Measurements from ENCODE around the gene ILKAP.

ILKAP gene

DNA sequence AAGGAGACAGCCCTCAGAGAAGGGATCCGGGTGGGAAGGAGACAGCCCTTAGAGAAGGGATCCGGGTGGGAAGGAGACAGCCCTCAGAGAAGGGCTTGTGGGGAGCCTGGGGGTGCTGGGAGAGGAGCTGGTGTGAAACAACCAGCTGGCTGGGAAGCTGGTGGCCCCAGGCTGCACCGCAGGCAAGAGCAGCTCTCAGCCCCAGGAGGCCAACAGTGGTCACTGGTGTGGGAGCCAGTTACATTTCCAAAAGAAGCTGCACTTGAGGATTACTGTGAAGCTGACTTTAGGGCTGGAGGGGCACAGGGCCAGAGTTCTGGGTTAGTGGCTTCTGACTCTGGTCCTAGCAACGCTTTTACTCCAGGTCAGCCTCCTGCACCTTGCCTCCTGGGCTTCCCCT lies 33.1 kb upstream of the ILKAP start:
- no peak for DNase-seq

DNA sequence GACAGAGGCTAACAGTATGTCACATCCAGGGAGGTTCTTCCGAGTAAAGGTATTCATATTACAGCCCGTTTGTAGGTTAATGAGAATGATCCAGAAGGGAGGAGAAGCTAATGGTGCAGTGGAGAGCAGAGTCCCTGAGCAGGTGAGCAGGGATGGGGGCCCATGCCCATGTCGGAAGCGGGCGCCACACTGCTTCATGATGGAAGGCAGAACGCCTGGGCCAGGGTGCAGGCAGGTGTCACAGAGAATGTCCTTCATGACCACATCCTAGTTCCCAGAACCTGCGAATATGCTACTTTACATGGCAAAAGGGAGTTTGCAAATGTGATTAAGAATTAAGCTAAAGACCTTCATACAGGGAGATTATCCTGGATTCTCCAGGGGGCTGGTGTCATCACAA lies 32.4 kb upstream of the ILKAP start:
- no peak for DNase-seq

DNA sequence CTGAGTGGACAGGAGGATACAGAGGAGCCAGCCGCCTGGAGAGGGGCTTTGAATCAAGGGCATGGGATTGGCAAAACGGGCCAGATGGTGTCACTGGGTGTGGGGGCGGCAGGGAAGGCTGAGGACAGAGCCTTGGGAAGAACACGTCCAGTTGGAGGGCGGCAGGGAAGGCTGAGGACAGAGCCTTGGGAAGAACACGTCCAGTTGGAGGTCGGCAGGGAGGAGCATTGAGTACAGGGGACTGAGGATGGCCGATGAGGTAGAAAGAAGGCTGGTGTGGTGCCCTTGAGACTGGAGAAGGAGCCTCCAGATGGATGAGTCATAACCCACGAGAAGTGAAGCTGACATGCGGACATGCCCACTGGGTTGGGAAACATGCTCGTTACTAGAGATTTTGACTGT lies 31.8 kb upstream of the ILKAP start:
- peak; percentile 29 for DNase-seq

DNA sequence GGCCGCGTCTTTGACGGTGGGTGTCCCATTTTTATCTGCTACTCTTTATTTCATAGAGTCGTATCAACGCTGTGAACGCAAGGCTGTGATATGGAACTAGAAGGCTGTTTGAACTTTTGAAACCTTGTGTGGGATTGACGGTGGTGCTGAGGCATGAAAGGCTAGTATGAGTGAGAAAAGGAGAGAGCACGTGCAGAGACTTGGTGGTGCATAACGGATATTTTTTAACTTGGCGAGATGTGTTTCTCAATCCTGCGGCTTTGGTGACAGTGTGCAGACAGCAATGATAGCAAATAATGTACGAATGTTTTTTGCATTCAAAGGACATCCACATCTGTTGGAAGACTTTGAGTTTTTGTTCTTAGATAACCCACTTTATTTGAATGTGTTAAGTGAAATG lies 30.1 kb upstream of the ILKAP start:
- no peak for DNase-seq

DNA sequence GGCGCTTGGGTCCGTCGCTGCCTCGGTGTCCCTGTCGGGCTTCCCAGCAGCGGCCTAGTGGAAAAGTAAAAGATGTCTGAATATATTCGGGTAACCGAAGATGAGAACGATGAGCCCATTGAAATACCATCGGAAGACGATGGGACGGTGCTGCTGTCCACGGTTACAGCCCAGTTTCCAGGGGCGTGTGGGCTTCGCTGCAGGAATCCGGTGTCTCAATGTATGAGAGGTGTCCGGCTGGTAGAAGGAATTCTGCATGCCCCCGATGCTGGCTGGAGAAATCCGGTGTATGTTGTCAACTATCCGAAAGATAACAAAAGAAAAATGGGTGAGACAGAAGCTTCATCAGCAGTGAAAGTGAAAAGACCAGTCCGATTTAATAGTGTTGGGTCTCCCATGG lies 28.3 kb upstream of the ILKAP start:
- no peak for DNase-seq

DNA sequence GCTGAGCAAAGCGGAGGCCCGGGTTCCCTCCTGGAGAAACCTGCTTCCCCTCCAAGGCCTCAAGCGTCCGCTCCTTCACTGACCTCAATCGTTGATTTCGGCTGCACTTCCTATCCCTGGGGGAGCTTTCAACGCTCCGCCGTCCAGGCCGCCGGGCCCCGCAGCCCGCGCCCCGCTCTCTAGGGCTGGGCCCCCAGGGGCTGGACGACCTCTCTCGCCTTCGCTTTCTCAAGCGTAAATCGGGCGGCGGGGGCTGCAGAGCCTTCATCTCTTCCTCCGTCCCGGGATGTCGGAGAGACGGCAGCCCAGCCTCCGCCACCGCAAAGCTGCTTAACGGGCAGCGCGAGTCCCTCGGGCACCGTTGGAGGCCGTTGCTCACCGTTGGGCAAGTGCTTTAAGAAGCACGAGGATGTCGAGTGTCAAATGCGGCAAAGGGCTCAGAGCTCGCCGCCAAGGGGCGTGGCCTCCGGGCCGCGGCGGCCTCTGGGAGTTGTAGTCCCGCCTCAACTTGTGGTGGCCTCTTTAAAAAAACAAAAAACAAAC lies 27.8 kb upstream of the ILKAP start:
- DNase-seq: no peak

DNA sequence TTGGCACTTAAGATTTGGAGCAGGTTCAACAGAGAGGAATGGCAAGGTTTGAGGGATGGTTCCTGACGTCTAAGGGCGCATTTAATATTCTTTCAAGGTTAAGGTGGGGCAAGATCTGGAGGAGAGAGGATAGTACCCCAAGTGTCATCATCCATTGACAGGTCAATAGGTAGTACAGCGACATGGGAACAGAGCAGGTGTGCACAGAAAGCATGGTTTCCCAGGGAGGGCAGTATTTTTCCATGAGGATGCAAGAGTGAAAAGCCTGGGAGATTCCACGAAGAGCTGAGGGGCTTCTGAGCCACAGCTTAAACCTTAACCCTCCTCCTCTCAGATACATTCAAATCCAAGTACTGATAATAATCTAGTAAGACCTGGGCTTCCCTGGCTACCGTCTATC lies 27.2 kb upstream of the ILKAP start:
- DNase-seq: no peak

DNA sequence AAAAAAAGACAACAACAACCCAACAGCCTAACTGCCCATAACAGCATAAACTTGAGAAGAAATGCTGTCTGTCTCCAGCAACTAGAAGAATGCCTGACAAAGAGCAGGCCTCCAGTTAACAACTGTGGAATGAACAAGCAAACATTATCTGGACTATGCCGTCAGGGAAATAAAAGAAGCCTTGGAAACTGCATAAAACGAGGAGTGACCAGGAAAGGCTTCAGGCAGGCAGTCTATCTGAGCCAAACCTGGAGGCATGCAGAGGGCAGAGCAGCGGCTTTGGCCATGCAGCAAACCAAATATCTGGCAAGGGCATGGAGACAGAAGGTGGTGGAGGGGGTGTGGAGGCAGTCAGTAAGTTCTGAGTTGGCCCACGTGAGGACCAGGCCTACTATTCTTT lies 25.2 kb upstream of the ILKAP start:
- no peak for DNase-seq

DNA sequence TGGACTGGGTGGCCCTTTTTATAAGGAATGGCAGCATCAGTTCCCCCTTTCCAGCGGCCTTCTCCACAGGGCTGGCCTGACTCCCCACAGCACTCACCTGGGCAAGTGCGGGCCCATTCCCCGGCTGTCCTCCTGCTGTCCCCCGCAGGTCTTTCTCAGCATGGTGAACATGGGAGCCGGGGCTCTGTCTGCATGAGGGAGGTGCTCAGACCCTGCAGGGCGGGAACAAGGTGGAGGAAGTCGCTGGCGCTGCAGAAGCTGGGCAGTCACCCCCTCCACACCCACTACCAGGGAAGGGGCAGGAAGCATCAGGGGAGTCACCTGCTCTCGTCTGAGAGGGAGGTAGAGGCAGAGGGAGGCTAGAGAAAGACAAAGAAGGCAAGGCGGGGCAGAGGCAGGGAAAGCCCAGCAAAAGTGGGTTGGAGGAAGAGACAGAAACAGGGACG lies 24.1 kb upstream of the ILKAP start:
- no peak for DNase-seq

DNA sequence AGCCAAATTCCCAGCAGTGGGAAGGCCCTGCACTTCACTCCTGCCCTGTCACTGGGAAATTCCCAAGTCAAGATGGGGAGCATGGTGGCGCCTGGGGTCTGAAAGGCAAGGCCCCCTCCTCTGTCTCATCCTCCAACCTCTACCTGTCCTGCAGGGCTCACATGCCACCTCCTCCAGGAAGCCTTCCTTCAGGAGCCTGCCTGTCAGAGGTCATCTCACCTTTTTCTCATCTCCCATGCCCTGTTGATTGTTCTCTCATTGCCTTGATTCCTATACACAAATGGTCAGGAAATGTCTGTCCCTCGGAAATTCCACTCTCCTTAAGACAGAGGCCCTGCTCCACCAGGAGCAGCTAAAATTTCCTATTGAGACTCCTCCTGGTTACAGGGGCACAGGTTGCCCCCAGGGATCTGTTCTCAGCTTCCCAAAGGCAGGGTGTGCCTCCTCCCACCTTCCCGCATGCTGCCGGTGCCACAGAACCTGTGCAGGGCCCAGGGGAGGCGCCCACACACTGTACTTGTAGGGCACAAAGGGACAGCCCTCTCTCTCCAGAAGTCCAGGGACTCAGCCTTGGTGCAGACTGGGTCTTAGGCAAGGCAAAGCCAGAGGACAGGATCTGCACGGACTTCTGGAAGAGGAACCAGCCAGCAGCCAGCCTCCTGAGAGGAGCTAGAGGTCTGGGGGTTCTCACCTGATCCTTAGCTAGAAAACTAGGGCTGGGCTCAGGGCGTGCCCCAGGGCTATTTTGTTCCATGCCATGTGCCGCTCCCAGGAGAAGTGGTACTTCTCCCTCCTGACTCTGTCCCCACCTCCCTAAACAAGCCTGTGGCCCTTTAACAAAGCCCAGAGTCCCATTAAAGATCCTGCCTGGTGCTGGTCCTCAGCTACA lies 23.4 kb upstream of the ILKAP start:
- DNase-seq: no peak

DNA sequence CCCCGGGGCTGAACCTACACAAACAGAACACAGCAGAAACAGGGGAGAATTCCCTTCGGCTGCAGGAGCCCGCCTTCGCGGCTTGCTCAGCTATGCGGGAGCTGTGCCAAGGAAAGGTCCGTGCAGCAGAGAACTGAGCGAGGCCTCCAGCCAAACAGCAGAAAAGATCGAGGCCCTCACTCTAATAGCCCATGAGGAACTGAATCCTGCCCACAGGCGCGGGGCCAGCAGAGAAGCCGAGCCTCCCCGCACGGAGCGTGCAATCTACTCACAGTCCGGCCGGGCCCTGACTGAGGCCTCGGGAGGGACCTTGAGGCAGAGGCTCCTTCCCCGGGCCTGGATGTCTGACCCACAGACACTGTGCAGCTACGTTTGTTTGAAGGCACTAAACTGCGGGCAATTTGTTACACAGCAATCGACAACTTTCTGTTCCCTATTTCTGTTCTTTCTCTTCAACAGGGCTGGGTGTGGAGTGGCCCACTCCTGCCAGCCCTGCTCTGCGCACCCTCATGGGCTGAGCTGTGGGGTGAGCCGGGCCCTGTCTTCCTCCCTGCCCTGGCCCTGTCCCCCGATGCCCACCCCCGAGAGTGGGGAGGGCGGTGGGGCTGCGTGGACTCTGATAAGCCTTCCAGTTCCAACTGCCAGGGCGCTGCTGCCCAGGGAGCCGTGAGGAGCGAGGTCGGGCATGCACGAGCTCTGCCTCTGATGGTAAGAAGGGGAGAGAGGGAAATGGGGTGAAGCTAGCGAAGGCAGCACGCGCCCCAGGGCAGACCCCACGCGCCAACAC lies 22.6 kb upstream of the ILKAP start:
- DNase-seq: no peak

DNA sequence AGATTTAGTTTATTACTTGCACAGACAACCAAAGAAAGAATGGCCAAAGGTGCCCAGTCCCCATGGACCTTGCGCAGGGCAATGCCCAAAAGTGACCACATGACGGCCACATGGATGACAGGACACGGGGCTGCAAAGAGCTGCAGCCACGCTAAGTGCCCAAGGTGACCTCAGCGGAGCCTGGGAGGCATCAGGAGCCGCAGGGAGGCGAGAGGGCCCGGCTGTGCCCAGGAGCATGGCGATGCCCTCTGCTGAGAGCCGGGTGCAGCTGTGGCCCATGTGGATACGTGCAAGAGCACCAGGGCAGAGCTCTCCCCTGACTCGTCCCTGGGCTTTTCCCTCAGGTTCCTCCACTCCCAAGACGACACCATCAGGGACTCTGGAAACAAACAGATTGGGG lies 21.6 kb upstream of the ILKAP start:
- no peak for DNase-seq

DNA sequence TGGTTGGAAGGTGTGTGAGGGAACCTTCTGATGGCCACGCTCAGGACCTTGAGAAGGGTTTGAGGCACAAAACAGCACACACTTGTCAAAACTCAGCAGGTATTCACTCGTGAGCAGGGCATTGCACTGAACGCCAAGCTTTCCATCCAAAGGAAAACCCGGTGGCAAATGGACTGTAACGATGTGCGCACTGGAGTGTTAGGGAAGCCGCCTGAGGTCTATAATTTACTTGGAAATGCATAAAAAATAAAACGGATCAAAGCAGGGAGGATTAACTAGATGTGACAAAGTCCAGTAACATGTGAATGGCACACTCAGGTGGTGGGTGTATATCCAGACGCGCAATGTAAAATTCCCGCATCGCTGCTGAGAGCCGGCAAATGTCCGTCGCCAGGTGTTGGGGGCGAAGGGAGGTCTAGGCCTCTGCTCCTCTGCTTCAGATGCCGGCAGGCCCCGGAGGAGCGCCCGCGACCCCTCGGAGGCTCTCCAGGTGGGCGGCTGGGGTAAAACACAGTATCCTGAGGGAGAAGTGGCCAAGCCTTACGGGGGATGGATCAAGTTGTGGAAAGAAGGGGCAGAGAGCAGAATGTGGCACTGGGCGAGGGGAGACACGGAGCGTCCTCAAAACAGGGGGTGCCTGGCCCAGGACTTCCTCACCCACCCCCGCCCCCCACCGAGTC lies 21.0 kb upstream of the ILKAP start:
- no peak for DNase-seq

DNA sequence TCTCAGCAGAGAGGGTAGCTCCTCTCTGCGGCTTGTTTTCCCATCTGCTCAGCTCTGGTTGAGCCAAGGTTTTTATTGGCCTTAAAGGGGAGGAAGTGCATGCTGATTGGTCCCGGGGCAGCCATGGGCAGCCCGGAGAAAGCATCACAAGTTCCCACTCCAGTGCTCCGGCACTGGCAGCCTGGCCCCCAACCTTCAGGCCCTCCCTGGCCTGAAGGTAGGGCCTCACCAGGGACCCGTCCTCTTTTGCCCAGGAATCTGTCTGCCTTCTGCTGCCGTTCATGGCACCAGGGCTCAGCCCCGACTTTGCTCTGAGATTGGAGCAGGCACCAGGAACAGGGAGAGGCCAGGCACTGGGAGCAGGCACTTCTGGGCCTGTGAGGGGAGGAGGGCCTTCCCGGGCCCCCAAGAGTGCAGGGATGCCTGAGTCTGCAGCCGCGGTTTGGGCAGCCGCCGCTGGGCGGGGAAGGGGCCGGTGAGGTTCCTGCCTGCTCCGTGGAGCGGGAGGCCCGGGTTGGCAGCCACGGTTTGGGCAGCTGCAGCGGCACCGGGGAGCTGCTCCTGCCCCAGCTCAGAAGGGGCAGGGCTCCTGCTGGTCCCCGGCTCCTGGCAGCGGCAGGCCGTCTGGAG lies 17.5 kb upstream of the ILKAP start:
- DNase-seq: no peak

DNA sequence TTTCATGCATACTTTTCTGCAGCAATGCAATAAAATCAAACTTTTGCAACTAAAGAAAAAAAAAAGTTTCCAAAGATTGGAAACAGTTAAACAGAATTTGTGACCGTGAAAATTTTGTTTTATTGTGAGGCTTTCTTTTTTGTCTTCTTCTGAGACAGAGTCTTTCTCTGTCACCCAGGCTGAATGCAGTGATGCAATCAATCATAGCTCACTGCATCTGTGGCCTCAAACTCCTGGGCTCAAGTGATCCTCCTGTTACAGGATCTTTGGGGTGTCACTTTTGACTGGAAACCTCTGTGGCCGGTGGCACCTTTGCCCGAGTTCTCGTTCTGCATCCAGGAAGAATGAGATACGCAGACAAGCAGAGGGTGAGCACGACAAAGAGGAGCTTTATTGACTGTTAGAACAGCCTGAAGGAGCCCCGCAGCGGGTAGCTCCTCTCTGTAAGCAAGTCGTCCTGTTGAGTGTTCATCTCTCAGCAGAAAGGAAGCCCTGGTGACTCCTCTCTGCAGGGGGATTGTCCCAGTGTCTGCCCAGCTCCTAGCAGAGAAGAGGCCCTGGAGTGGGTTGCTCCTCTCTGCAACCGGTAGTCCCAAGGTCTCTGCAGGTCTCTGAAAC lies 16.9 kb upstream of the ILKAP start:
- DNase-seq: no peak

DNA sequence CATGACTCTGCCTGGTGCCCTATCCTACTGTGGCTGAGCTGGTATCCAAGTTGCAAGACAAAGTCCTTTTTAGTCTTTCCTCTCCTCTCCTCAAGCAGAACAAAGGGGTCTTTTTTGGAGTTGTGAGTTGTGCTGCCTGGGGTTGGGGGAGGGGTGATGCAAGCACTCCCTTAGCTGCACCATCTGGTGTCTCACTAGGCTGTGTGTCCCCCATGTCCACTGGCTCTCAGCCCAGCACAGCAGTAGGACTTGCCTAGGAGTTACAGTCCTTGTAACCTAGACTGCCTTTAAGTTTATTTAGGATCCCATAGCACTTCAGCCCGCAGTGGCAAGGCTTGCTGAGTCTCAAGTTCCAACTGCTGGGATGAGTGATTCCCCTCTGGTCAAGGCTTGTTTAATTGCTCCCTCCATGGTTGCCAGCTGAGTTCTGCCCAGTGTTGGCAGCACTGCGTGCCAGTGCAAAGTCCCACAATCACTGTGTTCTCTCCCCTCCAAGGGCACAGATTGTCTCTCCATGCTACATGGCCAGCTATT lies 13.2 kb upstream of the ILKAP start:
- no peak for DNase-seq

DNA sequence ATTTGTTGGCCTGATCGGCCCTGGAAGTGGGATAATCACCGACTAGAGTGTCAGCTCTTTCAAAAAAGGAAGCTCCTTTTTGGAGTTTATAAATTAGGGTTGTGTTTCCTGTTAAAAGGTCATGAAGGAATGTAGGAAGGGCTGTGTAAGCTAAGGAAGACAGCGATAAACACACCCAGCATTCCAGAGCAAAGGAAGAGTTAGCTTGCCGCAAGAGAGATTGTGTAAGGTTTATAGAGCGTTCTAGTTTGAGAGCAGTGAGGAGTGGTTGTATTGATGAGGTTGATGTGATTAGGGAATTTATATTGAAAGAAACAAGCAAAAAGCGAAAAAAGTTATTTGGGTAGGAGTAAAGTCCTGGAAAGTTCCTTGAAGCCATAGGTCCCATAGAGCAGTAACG lies 3.5 kb upstream of the ILKAP start:
- DNase-seq: no peak

DNA sequence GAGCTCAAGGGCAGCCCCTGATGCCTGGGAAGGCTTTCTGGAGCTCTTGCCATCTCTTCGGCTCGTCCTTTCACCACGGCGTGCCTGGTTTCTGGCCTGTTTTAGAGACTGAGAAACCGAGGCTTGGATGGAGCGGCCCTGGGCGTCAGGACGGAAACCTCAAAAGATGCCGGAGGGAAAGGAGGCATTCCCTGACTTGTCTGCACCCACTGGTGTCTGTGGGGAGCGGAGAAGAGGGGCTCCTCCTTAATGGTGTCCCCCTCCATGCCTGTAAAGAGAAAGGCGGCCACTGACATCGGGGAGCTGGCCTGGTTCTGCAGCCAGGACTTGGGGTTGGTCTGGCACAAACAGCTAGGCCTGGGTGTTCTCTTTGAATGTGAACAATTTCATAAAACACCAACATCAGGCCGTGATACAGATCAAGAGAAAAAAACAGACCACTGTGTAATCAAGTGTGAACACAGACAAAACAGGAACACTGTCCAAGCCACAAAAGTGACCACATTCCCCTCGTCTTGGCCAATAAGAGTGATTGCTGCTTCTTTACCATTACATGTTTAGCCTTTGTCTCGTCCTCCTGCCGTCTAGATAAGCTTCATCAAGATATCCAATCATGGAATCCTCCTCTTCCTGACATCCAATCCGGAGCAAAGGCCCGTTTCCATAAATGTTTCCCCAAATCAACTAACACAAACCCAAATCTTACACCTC lies 633 bp upstream of the ILKAP start:
- DNase-seq: no peak

DNA sequence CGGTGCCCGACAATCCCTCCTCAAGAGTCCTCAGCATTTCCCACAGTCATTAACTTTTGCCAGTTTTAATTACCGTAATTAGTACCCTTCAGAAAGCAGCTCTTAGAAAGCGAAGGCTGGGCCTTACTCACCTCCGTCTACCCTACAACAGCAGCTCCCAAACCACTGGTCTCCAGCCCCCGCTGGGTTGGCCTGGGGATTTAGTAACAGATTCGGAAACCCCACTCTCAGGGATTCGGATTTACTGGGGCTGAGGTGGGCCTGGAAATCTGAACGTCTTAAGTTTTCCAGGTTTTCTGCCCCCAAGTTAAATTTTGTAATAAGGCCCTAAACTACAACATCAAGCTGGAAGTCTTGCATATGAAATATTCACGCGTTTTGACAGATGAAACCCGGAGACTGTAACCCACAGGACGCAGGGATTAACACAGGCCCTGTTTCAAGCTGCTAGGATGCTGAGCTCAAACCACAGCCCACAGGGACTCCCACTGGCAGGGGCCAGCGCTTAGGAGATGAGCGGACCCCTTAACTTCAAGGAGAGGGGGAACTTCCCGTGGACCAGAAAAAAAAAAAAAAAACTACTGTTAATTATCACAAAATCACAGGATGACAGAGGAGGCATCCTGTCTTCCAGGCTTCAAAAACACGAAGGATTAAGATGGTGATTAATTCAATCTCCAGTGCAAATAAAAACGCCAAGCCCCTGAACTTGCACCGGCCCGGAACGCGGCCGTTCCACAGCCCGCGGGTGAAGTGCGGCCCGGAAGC lies 985 bp downstream of the ILKAP start:
- DNase-seq: no peak

DNA sequence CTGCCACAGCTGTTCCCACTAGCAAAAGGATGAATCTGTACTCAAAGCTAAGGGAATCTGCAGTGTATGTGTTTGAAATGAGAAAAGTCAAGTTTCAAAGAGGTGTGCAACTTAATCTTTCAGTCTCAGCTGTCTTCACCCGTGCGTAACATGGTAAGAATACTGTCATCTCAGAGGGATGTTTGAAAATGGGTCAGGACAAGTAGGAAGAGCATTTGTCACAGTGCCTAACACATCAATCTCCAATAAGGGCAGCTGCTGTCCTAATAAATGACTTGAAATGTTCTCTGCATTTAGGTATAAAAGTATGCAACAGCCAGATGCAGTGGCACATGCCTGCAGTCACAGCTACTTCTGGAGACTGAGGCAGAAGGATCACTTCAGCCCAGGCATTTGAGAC lies 13.1 kb downstream of the ILKAP start:
- no peak for DNase-seq

All from NCI-H226 (cell line).